Progenitor cell of endocrine pancreas (in vitro differentiated cells): ENCODE data around the gene PEX10. TPM values are rescaled to one million over a fixed set of nuclear protein-coding genes. Genes with fewer than 3 reads are reported as not detected.
"Not testable (repeated sequence)": the region's sequence is repeated elsewhere in the genome, so short reads cannot be mapped to it uniquely, and the experiment has no call there.

ENCODE experiments used
- DNase-seq: peaks from one replicate; pipeline ENCODE4 v3.0.0; 2021; ENCODE audit warnings: low spot score; ENCODE audit not compliant: unreplicated experiment
- H3K27ac Mint-ChIP-seq: 2 replicates; pipeline ENCODE4 v1.8.0; 2021; ENCODE audit warnings: mild to moderate bottlenecking, moderate library complexity, mixed read lengths
- H3K27me3 Mint-ChIP-seq: 2 replicates; pipeline ENCODE4 v1.8.0; 2021; ENCODE audit warnings: mixed read lengths
- H3K36me3 Mint-ChIP-seq: 2 replicates; pipeline ENCODE4 v1.8.0; 2022; ENCODE audit warnings: mixed read lengths; ENCODE audit not compliant: insufficient read depth
- H3K4me1 Mint-ChIP-seq: 2 replicates; pipeline ENCODE4 v1.8.0; 2021; ENCODE audit warnings: low read depth, mixed read lengths
- H3K4me3 Mint-ChIP-seq: 2 replicates; pipeline ENCODE4 v1.8.0; 2021; ENCODE audit warnings: low read depth, mild to moderate bottlenecking, moderate library complexity, mixed read lengths
- H3K9me3 Mint-ChIP-seq: 2 replicates; pipeline ENCODE4 v1.8.0; 2021; ENCODE audit warnings: low read depth, mixed read lengths
- total RNA-seq: library from RNA; stranded (reverse); gene quantifications from 2 replicates; pipeline ENCODE4 v1.2.1, GENCODE V29; 2021
- TF ChIP-seq, protein P1 (sequence below): fragments of 200-600 bp; sonication (generic); IDR thresholded peaks from one replicate; pipeline ENCODE4 v1.5.0; 2021; ENCODE audit warnings: antibody characterized with exemption, mild to moderate bottlenecking; ENCODE audit not compliant: unreplicated experiment

Gene PEX10
- total RNA-seq, 1 donor from 2014 or later, result 27.5 TPM

DNA sequence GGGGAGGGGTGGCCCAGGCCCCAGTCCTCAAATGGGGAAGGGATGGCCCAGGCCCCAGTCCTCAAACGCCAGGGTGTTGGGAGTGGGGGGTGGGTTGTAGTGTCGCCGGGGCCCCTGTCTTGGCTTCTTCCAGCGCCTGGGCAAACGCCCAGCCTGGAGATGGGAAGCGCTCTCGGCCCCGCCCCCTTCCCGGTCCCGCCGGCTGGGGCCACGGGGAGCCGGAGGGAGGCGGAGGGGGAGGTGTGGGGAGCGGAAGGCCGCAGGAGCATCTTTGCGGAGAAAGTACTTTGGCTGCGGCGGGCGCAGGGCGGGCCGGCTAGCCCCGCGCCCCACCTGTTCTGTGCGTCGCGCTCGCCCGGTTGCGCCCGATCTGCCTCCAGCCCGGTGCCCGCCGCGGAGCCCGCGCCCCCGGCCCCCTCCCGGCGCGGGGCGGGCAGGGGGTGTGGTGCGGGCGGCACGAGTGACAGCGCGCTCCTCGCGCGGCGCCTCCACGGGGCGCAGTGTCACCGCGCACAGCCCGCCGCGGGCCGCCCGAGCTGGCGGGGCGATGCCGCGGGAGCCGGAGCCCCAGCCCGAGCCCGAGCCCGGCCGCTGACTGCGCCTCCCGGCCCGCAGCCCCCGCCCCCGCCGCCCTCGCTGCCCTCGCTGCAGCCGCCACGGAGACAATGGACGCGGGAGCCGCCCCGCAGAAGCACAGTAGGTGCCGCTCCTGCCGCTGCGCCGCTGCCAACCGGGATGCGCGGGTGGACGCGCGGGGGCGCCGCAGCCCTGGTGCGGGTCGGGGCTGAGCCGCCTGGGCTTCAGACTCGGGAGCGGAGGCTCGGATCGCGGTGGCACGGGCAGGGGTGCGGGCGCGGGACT, 31.1 kb upstream of the PEX10 start:
- Mint-ChIP-seq H3K4me3 (no peak overlapping the region), H3K36me3 (no peaks in the 10 kb centered on the region), H3K27ac (no peak overlapping the region), H3K27me3 (peaks cover 44% of the 10 kb centered on the region), H3K4me1 (no peaks in the 10 kb centered on the region), H3K9me3 (no peaks in the 10 kb centered on the region)
- TF ChIP-seq, protein P1, sequence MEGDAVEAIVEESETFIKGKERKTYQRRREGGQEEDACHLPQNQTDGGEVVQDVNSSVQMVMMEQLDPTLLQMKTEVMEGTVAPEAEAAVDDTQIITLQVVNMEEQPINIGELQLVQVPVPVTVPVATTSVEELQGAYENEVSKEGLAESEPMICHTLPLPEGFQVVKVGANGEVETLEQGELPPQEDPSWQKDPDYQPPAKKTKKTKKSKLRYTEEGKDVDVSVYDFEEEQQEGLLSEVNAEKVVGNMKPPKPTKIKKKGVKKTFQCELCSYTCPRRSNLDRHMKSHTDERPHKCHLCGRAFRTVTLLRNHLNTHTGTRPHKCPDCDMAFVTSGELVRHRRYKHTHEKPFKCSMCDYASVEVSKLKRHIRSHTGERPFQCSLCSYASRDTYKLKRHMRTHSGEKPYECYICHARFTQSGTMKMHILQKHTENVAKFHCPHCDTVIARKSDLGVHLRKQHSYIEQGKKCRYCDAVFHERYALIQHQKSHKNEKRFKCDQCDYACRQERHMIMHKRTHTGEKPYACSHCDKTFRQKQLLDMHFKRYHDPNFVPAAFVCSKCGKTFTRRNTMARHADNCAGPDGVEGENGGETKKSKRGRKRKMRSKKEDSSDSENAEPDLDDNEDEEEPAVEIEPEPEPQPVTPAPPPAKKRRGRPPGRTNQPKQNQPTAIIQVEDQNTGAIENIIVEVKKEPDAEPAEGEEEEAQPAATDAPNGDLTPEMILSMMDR, result peak; percentile 35
- no peak for DNase-seq

DNA sequence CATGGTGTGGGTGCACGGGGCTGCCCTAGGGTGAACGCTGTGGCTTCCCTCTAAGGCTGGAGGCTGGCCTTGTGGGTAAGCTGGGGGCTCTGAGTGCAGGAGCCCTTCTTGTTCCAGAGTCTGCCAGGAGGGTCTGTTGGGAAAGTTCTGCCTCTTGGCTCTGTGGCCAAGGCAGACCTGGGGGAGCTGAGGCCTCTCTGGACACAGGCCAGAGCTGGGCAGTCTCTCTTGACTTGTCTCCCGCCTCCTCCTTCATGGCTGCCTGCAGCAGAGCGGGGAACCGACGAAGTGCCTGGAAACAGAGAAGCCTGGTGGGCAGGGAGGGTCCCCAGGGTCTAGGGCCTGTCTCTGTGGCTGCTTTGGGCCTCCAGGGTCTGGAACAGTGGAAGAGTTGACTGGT, 30.3 kb upstream of the PEX10 start:
- Mint-ChIP-seq H3K27me3 (peaks cover 45% of the 10 kb centered on the region), H3K36me3 (no peaks in the 10 kb centered on the region), H3K4me3 (no peak overlapping the region), H3K27ac (no peak overlapping the region), H3K9me3 (no peaks in the 10 kb centered on the region), H3K4me1 (no peaks in the 10 kb centered on the region)
- TF ChIP-seq, protein P1, result no peak
- DNase-seq, result no peak

DNA sequence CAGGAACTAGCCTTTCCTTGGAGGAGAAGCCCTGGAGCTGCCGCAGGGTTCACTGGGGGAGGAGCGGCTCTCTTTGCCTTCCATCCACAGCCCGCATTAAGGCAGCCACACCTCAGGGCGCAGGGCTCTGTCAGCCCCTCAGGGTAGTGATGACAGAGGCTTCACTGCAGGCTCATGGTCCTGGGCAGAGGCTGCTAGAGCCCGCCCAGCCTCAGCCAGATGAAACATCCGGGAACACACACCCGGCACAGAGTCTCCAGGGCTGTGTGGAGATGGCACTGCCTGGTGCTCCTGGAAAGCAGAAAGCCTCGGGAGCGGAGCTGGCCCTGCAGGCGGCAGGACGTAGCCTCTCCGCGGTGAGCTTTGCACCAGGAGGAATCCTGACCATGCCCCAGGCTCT, 29.4 kb upstream of the PEX10 start:
- no peak overlapping the region for H3K4me3 Mint-ChIP-seq
- no peaks in the 10 kb centered on the region for H3K9me3 Mint-ChIP-seq
- no peak overlapping the region for H3K27ac Mint-ChIP-seq
- no peak for DNase-seq
- no peaks in the 10 kb centered on the region for H3K4me1 Mint-ChIP-seq
- peaks cover 44% of the 10 kb centered on the region for H3K27me3 Mint-ChIP-seq
- TF ChIP-seq, protein P1, result no peak
- no peaks in the 10 kb centered on the region for H3K36me3 Mint-ChIP-seq

DNA sequence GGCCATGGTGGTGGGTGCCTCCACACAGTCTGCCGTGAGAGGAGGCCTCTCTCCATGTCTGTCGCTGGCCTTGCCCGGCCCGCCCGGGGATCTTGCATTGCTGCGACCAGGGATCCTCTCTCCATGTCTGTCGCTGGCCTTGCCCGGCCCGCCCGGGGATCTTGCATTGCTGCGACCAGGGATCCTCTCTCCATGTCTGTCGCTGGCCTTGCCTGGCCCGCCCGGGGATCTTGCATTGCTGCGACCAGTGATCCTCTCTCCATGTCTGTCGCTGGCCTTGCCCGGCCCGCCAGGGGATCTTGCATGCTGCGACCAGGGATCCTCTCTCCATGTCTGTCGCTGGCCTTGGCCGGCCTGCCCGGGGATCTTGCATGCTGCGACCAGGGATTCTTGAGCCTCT, 28.0 kb upstream of the PEX10 start:
- H3K4me1 Mint-ChIP-seq, DNase-seq, H3K36me3 Mint-ChIP-seq, H3K9me3 Mint-ChIP-seq, H3K4me3 Mint-ChIP-seq, H3K27ac Mint-ChIP-seq: not testable (repeated sequence)
- H3K27me3 Mint-ChIP-seq, result peaks cover 46% of the 10 kb centered on the region

DNA sequence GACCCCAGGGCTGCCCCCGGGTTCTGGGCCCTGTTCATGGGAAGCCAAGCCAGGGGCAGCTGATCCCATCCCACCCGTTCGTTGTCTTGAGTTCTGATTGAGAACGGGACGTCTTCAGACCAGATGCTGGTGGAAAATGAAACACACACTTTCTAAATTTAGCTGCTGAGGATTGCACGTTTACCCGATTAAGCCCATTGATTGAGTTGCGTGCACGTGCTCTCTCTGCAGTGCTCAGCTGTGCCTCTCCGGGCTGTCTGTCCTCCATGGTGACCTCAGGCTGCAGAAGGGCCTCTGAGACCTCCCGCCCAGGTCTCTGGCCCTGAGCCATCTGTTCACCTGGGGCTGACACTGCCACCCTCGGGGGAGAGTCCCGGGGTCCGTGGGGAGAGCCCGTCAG, 27.0 kb upstream of the PEX10 start:
- no peak overlapping the region for H3K27ac Mint-ChIP-seq

More for the DNA sequence above, 27.0 kb upstream of the PEX10 start:
- Mint-ChIP-seq H3K27me3 (peaks cover 38% of the 10 kb centered on the region), H3K4me1 (no peaks in the 10 kb centered on the region), H3K36me3 (no peaks in the 10 kb centered on the region), H3K4me3 (no peak overlapping the region), H3K9me3 (no peaks in the 10 kb centered on the region)
- no peak for DNase-seq
- TF ChIP-seq, protein P1, result no peak
